ENCODE results near the gene STARD13.
"Not testable (repeated sequence)": the region's sequence is repeated elsewhere in the genome, so short reads cannot be mapped to it uniquely, and the experiment has no call there.

The STARD13 gene

GRCh38 chr13:33172911-33173310, 112.6 kb downstream of the STARD13 start:
- no peak overlapping the region for H3K4me3 ChIP-seq (ENCODE audit: low read length)
- DNase-seq (ENCODE audit: low read depth), result no peak
- TF ChIP-seq, protein P1, sequence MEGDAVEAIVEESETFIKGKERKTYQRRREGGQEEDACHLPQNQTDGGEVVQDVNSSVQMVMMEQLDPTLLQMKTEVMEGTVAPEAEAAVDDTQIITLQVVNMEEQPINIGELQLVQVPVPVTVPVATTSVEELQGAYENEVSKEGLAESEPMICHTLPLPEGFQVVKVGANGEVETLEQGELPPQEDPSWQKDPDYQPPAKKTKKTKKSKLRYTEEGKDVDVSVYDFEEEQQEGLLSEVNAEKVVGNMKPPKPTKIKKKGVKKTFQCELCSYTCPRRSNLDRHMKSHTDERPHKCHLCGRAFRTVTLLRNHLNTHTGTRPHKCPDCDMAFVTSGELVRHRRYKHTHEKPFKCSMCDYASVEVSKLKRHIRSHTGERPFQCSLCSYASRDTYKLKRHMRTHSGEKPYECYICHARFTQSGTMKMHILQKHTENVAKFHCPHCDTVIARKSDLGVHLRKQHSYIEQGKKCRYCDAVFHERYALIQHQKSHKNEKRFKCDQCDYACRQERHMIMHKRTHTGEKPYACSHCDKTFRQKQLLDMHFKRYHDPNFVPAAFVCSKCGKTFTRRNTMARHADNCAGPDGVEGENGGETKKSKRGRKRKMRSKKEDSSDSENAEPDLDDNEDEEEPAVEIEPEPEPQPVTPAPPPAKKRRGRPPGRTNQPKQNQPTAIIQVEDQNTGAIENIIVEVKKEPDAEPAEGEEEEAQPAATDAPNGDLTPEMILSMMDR (conservative IDR thresholded peaks at IDR 0.05; ENCODE audit: low read depth, low read length), result no peak

GRCh38 chr13:33172400-33172799, 113.2 kb downstream of the STARD13 start:
- TF ChIP-seq, protein P1 (conservative IDR thresholded peaks at IDR 0.05; ENCODE audit: low read depth, low read length), result no peak
- no peak for DNase-seq (ENCODE audit: low read depth)
- H3K4me3 ChIP-seq (ENCODE audit: low read length), result no peak overlapping the region

DNA sequence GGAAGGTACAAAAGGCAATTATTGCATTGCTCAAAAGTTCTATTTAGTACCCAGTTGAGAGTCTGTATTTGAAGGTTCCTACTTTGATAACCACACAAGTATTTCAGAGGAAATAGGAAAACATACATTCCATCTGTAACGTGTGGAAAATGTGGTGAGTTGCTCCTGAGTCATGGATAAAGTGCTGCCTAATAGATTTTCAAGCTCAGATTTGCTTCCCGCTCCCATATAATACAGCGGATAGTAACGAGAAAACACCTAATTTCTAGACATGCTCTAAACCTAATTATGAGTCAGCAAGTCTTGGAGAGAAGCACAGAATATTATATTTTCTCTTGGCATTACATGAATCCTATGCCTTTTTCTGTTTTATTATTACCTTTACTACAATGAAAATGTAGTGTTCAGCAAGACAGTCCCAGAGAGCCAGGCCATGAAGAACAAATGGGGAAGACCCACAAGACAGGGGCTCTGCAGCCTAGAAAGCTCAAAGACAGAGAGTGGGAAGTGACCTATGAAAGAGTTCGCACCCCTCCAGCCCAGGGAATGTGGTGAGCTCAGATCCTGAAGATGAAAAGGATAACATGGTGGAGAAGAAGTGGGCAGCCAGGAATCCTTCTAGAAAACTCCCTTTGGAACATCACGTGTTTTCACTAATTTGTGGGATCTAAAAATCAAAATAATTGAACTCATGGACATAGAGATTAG, 116.1 kb downstream of the STARD13 start:
- no peak for DNase-seq (ENCODE audit: low read depth)
- H3K4me3 ChIP-seq (ENCODE audit: low read length), result no peak overlapping the region
- TF ChIP-seq, protein P1 (conservative IDR thresholded peaks at IDR 0.05; ENCODE audit: low read depth, low read length), result no peak

DNA sequence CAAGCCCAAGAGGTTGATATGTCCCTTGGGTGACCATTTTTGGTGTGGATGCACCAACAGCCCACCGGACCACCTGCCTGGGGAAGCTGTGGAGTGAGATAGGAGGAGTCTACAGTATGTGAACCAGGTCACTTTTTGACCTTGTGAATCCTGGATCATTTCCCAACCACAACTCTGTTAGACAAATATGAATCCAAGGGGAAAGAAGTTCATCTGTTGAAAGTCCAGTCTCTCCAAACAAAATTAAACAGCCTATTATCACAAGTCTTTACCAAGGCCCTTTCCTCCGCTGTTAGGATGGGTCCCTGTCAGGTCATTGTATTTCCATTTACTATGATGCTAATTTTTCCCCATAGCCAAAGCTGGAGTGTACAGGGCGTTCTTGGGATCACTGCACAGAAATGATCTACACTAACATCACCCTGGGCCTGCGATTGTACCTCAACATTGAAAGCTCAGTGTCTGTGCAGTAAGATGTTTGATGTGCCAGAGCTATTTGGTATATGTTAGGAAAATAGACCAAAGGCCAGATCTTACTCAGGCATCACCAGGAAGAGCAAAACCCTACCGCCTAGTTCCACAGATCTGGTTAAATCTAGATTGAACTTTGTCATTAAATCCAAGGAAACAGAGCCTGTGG, 117.1 kb downstream of the STARD13 start:
- no peak overlapping the region for H3K4me3 ChIP-seq (ENCODE audit: low read length)
- DNase-seq (ENCODE audit: low read depth), result no peak
- TF ChIP-seq, protein P1 (conservative IDR thresholded peaks at IDR 0.05; ENCODE audit: low read depth, low read length), result no peak

DNA sequence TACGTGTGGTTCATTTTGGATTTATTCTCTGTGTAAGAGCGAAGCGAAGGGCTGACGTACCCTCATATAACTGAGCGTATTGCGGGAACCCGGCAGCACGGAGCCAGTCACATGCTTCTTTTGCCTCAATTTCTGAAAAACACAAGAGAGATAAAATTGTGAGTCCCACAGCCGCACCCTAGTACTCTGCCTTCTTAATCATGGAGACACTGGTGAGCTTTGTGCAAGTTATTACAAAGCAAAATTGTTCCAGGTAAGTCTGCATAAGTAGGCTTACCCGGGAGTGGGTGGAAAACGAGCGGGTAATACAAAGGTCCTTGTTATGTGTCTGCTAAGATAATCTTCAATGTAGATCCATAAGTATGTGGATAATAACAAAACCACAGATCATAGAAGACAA, 118.1 kb downstream of the STARD13 start:
- no peak overlapping the region for H3K4me3 ChIP-seq (ENCODE audit: low read length)
- TF ChIP-seq, protein P1 (conservative IDR thresholded peaks at IDR 0.05; ENCODE audit: low read depth, low read length), result no peak
- no peak for DNase-seq (ENCODE audit: low read depth)

DNA sequence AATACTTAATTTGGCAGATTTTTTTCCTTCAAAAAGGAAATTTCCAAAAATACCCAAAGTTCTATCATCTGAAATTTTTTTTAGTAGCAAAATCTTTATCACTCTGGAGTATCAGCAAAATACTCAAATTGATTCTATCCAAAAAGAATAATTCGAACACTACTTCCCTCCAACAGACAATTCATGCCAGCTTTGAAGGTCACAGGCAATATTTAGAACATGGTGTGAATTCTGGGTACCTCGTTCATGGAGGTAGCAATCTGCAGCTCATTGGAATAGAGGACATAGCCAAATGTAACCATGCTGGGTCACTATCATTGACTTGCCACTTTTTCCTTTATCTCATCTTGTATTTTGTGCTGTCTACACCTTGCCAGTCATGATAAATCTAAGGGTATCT, 119.8 kb downstream of the STARD13 start:
- H3K4me3 ChIP-seq (ENCODE audit: low read length), result no peak overlapping the region
- TF ChIP-seq, protein P1 (conservative IDR thresholded peaks at IDR 0.05; ENCODE audit: low read depth, low read length), result no peak
- DNase-seq (ENCODE audit: low read depth), result no peak

GRCh38 chr13:33164331-33164730, 121.2 kb downstream of the STARD13 start:
- H3K4me3 ChIP-seq (ENCODE audit: low read length), result no peak overlapping the region
- DNase-seq (ENCODE audit: low read depth), result no peak
- TF ChIP-seq, protein P1 (conservative IDR thresholded peaks at IDR 0.05; ENCODE audit: low read depth, low read length), result no peak

- not testable (repeated sequence) for H3K4me3 ChIP-seq (ENCODE audit: low read length)
Measured at GRCh38 chr13:33162725-33163124, 122.8 kb downstream of the STARD13 start.

More at GRCh38 chr13:33162725-33163124, 122.8 kb downstream of the STARD13 start:
- DNase-seq (ENCODE audit: low read depth), result not testable (repeated sequence)

Data from retinal pigment epithelial cell (primary cell).